ENCODE results near the gene ASAP2.

ASAP2 gene

DNA sequence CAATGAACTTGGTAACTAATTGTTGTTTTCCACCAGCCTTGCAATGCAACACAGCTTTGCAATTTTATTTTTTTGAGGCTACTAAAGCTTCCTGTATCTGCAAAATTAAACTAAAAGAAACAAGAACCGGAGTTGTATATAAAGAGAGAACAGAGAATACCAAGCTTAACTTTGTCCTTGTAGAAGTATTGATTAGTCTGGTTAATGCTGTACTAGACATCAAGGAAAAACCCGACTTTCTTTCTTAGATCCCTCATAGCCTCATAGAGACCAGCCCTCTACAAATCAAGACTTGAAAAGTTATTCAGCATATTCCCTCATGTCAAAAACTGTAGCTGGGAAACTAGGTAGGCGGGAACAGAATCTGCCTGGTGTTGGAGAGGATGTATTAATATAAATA lies 1.7 kb upstream of the ASAP2 start:
- peaks cover 13% of the 10 kb centered on the region; the same call in 1 of the 2 replicates for H3K4me1 ChIP-seq (ENCODE audit: insufficient read depth, low read length)
- no peak overlapping the region for H3K9ac ChIP-seq (ENCODE audit: low read depth, low read length)
- no peaks in the 10 kb centered on the region for H3K36me3 ChIP-seq (ENCODE audit: insufficient read depth, low read depth, low read length)
- no peak overlapping the region for H3K27ac ChIP-seq (ENCODE audit: low read length)
- H3K9me3 ChIP-seq (ENCODE audit: insufficient read depth, low read depth, low read length) = no peaks in the 10 kb centered on the region
- 0 out of 2 replicates have a peak overlapping the region, but pooled peaks have one; percentile 74 for H3K4me3 ChIP-seq (ENCODE audit: low read length)
- peaks cover 36% of the 10 kb centered on the region for H3K27me3 ChIP-seq (ENCODE audit: insufficient read depth, low read length)

DNA sequence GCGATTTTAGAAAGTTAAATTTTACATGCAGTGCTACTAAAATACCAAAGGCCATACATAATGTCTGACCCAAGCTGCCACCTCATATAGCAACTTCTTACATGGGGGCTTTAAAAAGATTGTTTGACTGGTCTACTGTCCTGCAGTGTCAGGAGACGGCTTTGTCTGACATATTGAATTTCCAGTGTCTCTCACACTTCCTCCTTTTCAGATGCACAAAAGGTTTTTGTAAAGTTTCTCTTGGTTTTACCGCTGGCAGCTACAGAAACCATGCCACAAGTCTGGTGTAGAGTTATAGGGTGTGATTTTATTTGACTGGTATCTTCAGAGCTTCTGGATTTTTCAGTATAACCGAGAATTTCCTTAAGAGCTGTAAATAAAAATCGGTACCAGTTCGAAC lies 1.1 kb upstream of the ASAP2 start:
- H3K4me1 ChIP-seq (ENCODE audit: insufficient read depth, low read length) = peaks cover 13% of the 10 kb centered on the region; the same call in 1 of the 2 replicates
- peak overlapping the region; percentile 74 for H3K4me3 ChIP-seq (ENCODE audit: low read length)
- no peak overlapping the region for H3K27ac ChIP-seq (ENCODE audit: low read length)
- peaks cover 36% of the 10 kb centered on the region for H3K27me3 ChIP-seq (ENCODE audit: insufficient read depth, low read length)
- H3K9me3 ChIP-seq (ENCODE audit: insufficient read depth, low read depth, low read length) = no peaks in the 10 kb centered on the region
- H3K36me3 ChIP-seq (ENCODE audit: insufficient read depth, low read depth, low read length) = no peaks in the 10 kb centered on the region
- H3K9ac ChIP-seq (ENCODE audit: low read depth, low read length) = peak overlapping the region; percentile 42; the same call in 1 of the 2 replicates

DNA sequence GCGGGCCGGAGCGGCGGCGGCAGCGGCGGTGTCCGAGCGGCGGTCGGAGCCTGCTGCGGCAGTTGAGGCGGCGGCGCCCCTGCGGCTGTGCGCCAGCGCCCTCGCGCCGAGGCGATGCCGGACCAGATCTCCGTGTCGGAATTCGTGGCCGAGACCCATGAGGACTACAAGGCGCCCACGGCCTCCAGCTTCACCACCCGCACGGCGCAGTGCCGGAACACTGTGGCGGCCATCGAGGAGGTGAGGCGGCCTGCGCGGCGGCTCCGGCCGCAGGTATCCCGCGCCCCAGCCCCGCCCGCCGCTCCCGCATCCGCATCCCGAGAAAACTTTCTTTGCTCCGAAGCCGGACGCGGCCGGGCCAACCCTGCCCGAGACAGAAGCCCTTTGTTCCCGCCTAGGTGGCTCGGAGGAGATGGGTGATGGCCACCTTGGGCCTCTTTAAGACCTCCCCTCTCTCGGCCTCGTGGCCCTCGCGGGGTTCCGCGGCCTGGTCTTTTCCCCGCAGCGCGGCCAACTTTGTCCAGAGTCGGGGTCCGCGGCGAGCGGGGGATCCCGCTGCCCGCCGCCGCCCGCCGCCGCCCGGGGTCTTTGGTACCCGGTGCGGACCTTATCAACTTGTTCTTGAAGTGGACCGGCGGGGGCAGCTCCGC lies 504 bp downstream of the ASAP2 start:
- Histone ChIP-seq H3K4me3 (ENCODE audit: low read length) (peak overlapping the region; percentile 70), H3K27me3 (ENCODE audit: insufficient read depth, low read length) (peaks cover 36% of the 10 kb centered on the region), H3K9me3 (ENCODE audit: insufficient read depth, low read depth, low read length) (no peaks in the 10 kb centered on the region), H3K4me1 (ENCODE audit: insufficient read depth, low read length) (peaks cover 13% of the 10 kb centered on the region; the same call in 1 of the 2 replicates), H3K27ac (ENCODE audit: low read length) (no peak overlapping the region), H3K9ac (ENCODE audit: low read depth, low read length) (peak overlapping the region; percentile 80), H3K36me3 (ENCODE audit: insufficient read depth, low read depth, low read length) (no peaks in the 10 kb centered on the region)

DNA sequence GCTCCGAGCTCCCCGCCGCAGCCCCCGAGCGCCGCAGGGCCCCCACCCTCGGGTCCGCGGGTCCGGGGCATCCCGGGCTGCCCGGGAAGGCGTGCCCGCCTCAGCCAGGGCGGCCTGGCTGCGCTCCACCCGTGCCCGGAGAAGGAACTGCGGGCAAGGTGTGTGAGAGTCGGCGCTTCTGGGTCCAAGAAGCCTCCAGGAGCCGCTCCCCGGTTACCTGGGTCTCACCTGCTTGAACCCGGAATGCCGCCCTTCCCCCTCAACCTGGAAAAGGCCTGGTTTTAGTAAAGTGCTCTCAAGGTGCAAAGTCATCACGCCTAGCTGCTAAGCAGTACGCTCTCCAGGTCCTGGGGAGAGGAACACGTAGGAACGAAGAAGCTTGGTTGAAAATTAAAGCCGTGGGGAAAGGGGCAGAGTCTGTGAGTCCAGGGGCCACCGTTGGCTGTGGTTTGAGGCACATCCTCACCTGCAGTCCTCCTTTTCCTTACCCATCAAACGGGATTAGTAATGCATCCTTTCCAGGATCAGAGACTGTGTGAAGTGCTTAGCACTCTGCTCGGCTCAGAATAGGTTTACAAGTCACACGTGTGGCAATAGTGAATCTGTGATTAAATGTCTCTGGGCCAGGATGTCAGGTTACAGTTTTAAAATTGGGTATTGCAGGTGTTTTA lies 1.2 kb downstream of the ASAP2 start:
- Histone ChIP-seq H3K27me3 (ENCODE audit: insufficient read depth, low read length) (peaks cover 36% of the 10 kb centered on the region), H3K4me1 (ENCODE audit: insufficient read depth, low read length) (peaks cover 13% of the 10 kb centered on the region; the same call in 1 of the 2 replicates), H3K36me3 (ENCODE audit: insufficient read depth, low read depth, low read length) (no peaks in the 10 kb centered on the region), H3K4me3 (ENCODE audit: low read length) (peak overlapping the region; percentile 70), H3K9ac (ENCODE audit: low read depth, low read length) (peak overlapping the region; percentile 80; the same call in 1 of the 2 replicates), H3K27ac (ENCODE audit: low read length) (no peak overlapping the region), H3K9me3 (ENCODE audit: insufficient read depth, low read depth, low read length) (no peaks in the 10 kb centered on the region)

DNA sequence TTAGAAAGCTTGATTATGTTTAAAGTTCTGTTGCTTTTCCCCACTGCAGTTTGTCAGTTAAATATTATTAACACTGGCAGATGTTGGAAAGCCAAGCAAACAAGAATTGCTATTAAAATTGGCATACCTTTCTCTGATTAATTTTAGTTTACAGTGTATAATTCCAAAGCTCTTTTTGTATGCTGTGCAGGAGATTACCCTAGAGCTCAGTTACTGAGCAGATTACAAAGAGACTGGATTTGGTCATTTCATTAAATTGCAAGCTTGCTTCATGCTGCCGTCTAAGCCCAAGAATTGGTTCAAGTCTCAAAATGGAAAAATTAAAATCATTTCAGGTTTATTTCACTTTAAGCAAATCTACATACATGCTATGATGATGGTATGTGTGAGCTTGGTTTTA lies 2.3 kb downstream of the ASAP2 start:
- no peak overlapping the region for H3K9ac ChIP-seq (ENCODE audit: low read depth, low read length)

DNA sequence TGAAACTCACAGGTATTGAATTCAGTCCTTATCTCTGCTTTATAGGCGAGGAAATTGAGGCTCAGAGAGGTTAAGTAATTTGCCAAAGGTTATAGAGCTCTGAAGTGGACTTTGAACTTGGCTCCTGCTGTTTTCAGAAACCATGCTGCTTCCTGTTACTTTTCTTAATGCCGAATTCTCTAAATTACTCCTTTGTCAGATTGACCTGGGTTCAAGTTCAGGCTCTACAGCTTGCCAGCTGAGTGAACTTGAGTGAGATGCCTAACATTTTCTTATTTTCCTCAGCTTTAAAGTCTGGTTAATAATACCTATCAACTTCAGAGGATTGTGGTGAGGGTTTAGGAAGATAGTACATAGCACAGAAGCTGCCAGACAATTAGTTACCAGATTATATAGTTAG lies 3.4 kb downstream of the ASAP2 start:
- Histone ChIP-seq H3K27me3 (ENCODE audit: insufficient read depth, low read length) (peaks cover 47% of the 10 kb centered on the region), H3K27ac (ENCODE audit: low read length) (no peak overlapping the region), H3K9me3 (ENCODE audit: insufficient read depth, low read depth, low read length) (no peaks in the 10 kb centered on the region), H3K4me3 (ENCODE audit: low read length) (no peak overlapping the region), H3K9ac (ENCODE audit: low read depth, low read length) (no peak overlapping the region), H3K4me1 (ENCODE audit: insufficient read depth, low read length) (peaks cover 13% of the 10 kb centered on the region; the same call in 1 of the 2 replicates), H3K36me3 (ENCODE audit: insufficient read depth, low read depth, low read length) (no peaks in the 10 kb centered on the region)

More for the DNA sequence above, 2.3 kb downstream of the ASAP2 start:
- Histone ChIP-seq H3K9me3 (ENCODE audit: insufficient read depth, low read depth, low read length) (no peaks in the 10 kb centered on the region), H3K27me3 (ENCODE audit: insufficient read depth, low read length) (peaks cover 45% of the 10 kb centered on the region), H3K27ac (ENCODE audit: low read length) (no peak overlapping the region), H3K4me1 (ENCODE audit: insufficient read depth, low read length) (peaks cover 13% of the 10 kb centered on the region; the same call in 1 of the 2 replicates), H3K4me3 (ENCODE audit: low read length) (peak overlapping the region; percentile 43; the same call in 1 of the 2 replicates), H3K36me3 (ENCODE audit: insufficient read depth, low read depth, low read length) (no peaks in the 10 kb centered on the region)

DNA sequence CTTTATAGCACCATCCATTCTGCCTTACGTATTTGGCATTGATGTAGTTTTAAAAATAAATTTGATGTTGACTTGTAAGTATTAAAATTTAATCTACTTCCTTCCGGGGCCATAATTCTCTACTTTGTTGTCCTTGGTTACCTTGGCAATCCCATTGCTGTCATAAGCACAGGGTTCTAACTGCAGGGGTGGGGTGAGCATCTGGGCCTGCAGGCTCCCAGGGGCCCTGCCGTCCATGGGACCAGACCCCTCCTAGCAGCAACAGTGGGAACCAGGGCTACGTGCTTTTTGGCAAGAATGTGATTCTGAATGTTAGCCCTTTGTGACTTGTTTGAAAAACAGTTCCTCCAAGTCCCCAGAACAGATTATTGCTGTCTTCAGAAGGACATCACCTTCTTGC lies 4.9 kb downstream of the ASAP2 start:
- no peak overlapping the region for H3K4me3 ChIP-seq (ENCODE audit: low read length)
- peaks cover 42% of the 10 kb centered on the region for H3K27me3 ChIP-seq (ENCODE audit: insufficient read depth, low read length)
- peaks cover 6% of the 10 kb centered on the region; the same call in 1 of the 2 replicates for H3K4me1 ChIP-seq (ENCODE audit: insufficient read depth, low read length)
- no peaks in the 10 kb centered on the region for H3K36me3 ChIP-seq (ENCODE audit: insufficient read depth, low read depth, low read length)
- no peak overlapping the region for H3K9ac ChIP-seq (ENCODE audit: low read depth, low read length)
- no peaks in the 10 kb centered on the region for H3K9me3 ChIP-seq (ENCODE audit: insufficient read depth, low read depth, low read length)
- no peak overlapping the region for H3K27ac ChIP-seq (ENCODE audit: low read length)

DNA sequence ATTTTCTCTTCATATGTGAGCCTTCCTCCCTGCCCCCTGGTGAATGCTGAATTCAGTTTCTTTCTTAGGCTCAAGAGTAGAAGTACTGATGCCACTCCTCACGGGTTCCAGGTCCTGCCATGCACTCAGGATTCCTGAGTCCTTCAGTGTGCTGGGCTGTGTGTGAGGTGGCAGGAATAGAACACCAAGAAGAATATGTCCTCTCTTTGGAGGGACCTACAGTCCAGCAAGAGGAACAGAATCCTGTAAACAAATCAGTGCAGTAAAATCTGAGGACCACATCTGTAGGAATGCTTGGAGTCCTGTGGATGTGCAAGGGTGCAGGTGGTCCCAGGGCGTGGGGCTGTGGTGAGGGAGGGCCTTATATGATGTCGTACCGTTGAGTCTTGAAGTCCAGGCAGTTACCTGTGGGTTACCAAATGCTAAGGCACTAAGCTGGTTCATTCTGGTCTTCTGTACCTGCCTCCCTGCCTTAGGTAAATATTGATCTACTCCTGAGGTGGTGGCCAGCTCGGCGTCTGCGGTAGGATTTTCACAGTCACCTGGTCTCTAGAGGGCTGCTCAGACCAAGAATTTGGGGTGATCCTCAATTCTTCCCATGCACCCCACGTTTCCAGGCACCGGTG lies 5.5 kb downstream of the ASAP2 start:
- Histone ChIP-seq H3K9ac (ENCODE audit: low read depth, low read length) (no peak overlapping the region), H3K4me1 (ENCODE audit: insufficient read depth, low read length) (peaks cover 6% of the 10 kb centered on the region; the same call in 1 of the 2 replicates), H3K9me3 (ENCODE audit: insufficient read depth, low read depth, low read length) (no peaks in the 10 kb centered on the region), H3K4me3 (ENCODE audit: low read length) (no peak overlapping the region), H3K27me3 (ENCODE audit: insufficient read depth, low read length) (peaks cover 47% of the 10 kb centered on the region), H3K27ac (ENCODE audit: low read length) (no peak overlapping the region), H3K36me3 (ENCODE audit: insufficient read depth, low read depth, low read length) (no peaks in the 10 kb centered on the region)

DNA sequence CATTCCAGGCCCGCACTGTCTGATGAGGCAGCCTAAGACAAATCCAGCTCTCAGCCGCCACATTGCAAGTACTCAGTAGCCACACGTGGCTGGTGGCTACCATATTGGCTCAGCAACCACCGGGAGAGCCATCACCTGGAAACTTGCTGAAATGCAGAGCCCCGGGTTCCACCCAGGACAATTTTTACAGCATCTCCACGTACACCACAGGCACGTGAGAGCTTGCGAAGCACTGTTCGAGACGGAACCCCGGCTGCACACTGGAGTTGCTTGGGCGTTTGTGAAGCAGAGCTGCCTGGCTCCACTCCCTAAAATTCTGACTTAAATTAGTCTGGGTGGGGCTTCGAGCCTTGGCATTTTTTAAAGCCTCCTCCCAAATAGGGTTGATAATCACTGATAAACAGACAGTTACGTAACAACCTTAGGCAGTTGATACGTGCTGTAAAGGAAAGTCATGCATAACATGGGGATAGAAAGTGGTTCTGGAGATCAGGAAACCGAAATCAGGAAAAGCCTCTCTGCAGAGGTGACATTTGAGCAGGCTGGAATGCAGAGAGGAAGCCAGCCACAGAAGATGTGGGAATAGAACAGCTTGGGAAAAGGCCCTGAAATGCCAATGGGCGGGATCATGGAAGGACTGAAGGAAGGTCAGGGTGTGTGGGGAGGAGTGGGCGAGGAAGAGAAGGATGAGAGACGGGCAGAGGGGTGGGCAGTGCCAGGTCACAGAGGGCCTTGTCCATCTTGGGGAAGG lies 6.2 kb downstream of the ASAP2 start:
- no peak overlapping the region for H3K27ac ChIP-seq (ENCODE audit: low read length)
- no peak overlapping the region for H3K9ac ChIP-seq (ENCODE audit: low read depth, low read length)
- no peak overlapping the region for H3K4me3 ChIP-seq (ENCODE audit: low read length)
- peaks cover 43% of the 10 kb centered on the region for H3K27me3 ChIP-seq (ENCODE audit: insufficient read depth, low read length)
- H3K9me3 ChIP-seq (ENCODE audit: insufficient read depth, low read depth, low read length) = no peaks in the 10 kb centered on the region
- peaks cover 7% of the 10 kb centered on the region; the same call in 1 of the 2 replicates for H3K4me1 ChIP-seq (ENCODE audit: insufficient read depth, low read length)
- no peaks in the 10 kb centered on the region for H3K36me3 ChIP-seq (ENCODE audit: insufficient read depth, low read depth, low read length)

DNA sequence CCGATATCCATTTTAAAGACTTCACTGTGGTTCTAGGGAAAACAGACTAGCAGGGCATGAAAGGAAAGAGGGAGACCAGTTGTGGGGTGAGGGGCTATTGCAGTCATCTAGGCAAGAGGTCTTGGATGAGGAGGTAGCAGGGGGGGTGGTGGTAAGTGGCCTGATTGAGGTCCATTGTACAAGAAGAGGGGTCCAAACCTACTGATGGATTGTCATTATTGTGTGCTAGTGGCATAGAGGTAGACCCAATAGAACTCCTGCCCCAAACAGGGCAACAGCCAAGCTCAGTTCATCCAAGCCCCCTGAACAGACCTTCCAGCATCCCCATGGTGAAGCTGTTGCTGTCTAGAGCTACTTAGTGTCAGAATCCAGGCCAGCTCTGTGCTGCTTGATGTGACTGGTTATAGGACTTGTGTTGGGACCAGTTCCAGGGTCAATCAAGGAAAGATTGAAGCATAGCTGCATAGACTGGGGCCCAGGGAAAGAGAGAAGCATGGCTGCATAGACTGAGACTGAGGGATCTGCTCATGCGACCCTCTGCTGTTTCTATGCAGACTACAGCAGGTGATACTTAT lies 7.0 kb downstream of the ASAP2 start:
- Histone ChIP-seq H3K36me3 (ENCODE audit: insufficient read depth, low read depth, low read length) (no peaks in the 10 kb centered on the region), H3K4me1 (ENCODE audit: insufficient read depth, low read length) (peaks cover 6% of the 10 kb centered on the region; the same call in 1 of the 2 replicates), H3K4me3 (ENCODE audit: low read length) (no peak overlapping the region), H3K9me3 (ENCODE audit: insufficient read depth, low read depth, low read length) (no peaks in the 10 kb centered on the region), H3K27me3 (ENCODE audit: insufficient read depth, low read length) (peaks cover 41% of the 10 kb centered on the region), H3K9ac (ENCODE audit: low read depth, low read length) (no peak overlapping the region), H3K27ac (ENCODE audit: low read length) (no peak overlapping the region)

DNA sequence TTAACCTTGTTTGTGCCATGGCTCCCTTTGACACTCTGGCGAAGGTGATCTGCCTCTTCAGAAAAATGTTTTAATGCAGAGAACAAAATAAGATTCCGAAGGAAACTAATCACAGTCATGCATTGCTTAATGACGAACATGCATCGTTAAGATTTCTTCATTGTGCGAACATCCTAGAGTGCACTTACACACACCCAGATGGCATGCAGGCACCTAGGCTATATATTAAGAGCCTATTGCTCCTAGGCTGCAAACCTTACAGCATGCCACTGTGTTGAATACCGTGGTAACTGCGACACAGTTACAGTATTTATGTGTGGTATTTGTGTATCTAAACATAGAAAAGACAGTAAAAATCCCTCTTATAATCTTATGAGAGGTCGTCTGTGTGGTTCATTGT lies 8.3 kb downstream of the ASAP2 start:
- Histone ChIP-seq H3K4me1 (ENCODE audit: insufficient read depth, low read length) (peaks cover 2% of the 10 kb centered on the region; the same call in 1 of the 2 replicates), H3K4me3 (ENCODE audit: low read length) (no peak overlapping the region), H3K9me3 (ENCODE audit: insufficient read depth, low read depth, low read length) (no peaks in the 10 kb centered on the region), H3K36me3 (ENCODE audit: insufficient read depth, low read depth, low read length) (no peaks in the 10 kb centered on the region), H3K27me3 (ENCODE audit: insufficient read depth, low read length) (peaks cover 47% of the 10 kb centered on the region), H3K27ac (ENCODE audit: low read length) (no peak overlapping the region), H3K9ac (ENCODE audit: low read depth, low read length) (no peak overlapping the region)
